Neural progenitor cell (in vitro differentiated cells): ENCODE measurements around the gene EFNA5.

Source experiments
- CTCF ChIP-seq: fragments of 200-600 bp; sonication (generic); IDR thresholded peaks from 2 replicates; pipeline ENCODE4 v1.5.1; 2017; ENCODE audit warnings: antibody characterized with exemption, mild to moderate bottlenecking
- EZH2 ChIP-seq: fragments of 200-600 bp; sonication (generic); IDR thresholded peaks from 2 replicates; pipeline ENCODE4 v1.6.1; 2017; ENCODE audit warnings: antibody characterized with exemption, mild to moderate bottlenecking, moderate library complexity

- TF ChIP-seq CTCF (no peak), EZH2 (no peak)
Observed at GRCh38 chr5:107460789-107461188, 209.9 kb downstream of the EFNA5 start.
